Stimulated activated CD4-positive, alpha-beta T cell treated with anti-CD3 and anti-CD28 coated beads, Interleukin-2, amount 100 ng/mL, for 4 hours (primary cell): Measurements from ENCODE around the gene SMYD1.

Source experiments
- DNase-seq: peaks from one replicate; pipeline ENCODE4 v3.0.0-alpha.2; 2020; ENCODE audit warnings: low read depth

SMYD1 gene

GRCh38 chr2:88088999-88089398, 21.4 kb downstream of the SMYD1 start:
- no peak for DNase-seq

GRCh38 chr2:88090446-88091283, 23.0 kb downstream of the SMYD1 start:
- peak; percentile 72 for DNase-seq

- no peak for DNase-seq
Measured at GRCh38 chr2:88091943-88092342, 24.3 kb downstream of the SMYD1 start.

- DNase-seq = no peak
Measured at GRCh38 chr2:88092773-88093172, 25.1 kb downstream of the SMYD1 start.

DNA sequence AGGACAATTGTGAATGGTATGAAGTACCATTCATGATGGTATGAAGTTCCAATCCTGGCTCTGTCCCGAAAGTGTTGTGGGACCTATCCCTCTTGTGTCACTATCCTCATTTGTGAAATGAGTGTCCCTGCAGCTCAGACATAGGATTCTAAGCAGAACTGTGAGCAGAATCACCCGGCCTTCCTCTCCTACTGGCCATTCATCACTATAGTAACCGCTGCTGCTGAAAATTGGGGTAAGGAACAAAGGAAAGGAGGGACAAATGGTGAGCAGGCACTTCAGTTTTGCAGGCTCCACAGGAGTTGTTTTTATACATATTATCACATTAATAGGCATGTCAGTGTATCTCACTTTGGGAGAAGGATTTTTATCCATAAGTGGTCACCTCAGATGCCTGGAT, 27.4 kb downstream of the SMYD1 start:
- no peak for DNase-seq

- DNase-seq = no peak
Measured at GRCh38 chr2:88096708-88097107, 29.1 kb downstream of the SMYD1 start.

DNA sequence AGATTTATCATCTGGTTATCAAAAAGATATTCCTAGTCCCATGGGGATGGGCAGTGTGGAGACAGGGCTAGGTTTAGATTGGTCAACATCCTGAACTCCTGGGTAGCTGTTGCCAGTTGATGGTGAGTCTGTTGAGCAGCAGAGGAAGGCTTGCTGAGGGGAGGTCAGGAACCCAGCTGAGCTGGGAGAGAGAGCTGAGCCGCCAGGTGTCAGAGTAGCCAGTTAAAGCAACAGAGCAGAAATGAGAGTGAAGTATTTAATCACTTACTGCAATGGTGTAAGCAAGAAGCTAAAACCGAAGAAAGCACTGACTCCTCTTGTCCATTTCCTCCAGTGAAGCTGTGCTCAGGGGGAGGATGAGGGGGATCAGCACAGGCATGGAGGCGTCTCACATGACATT, 29.6 kb downstream of the SMYD1 start:
- no peak for DNase-seq

DNA sequence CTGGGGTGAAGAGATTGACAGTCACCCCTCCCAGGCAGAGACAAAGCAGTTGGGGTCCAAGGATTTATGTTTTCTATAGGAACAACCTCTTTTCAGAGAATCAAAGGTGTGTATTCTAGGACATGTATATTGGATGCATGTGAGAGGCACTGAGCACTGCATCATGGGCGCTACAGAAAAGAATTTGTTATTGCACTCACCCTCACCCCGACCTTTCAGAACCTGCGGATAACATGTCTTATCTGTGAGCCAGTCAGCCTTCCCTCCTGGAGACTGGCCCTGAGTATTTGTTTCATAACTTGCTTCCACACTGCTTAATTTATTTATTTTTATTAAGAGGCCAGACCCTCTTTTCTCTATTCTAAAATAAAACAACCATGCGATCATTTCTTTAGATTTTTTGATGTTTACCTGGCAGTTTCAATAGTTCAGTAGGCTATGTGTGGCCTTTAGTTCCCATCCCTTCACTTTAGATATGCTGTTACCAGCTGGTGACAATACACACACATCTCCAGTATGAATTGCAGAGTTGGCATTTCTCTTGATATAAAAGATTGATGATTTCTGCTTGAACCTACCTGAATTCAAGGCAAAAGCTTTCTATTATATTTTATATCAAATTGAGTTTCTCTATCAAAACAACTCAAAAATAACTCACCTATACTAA, 30.4 kb downstream of the SMYD1 start:
- DNase-seq = no peak

DNA sequence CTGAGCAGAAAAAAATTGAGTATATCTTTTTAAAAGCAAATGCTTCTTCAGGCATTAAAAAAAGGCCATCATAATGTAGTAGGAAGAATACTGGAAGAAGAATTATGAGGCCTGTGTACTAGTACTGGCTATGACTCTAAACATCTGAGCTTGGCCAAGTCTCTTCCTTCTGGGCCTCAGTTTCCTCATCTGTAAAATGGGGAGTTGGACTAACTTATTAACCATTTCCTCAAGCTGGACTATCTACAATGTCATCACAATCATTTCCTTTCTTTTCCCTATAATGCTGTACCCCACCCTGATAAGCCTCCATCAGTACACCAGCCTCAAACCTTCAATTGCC, 30.9 kb downstream of the SMYD1 start:
- DNase-seq = no peak

- DNase-seq = no peak
Measured at GRCh38 chr2:88099798-88100488, 32.3 kb downstream of the SMYD1 start.

GRCh38 chr2:88100489-88100858, 32.8 kb downstream of the SMYD1 start:
- DNase-seq = no peak

GRCh38 chr2:88108796-88109195, 41.2 kb downstream of the SMYD1 start:
- DNase-seq = no peak

- DNase-seq = no peak
Measured at GRCh38 chr2:88110830-88111229, 43.2 kb downstream of the SMYD1 start.

DNA sequence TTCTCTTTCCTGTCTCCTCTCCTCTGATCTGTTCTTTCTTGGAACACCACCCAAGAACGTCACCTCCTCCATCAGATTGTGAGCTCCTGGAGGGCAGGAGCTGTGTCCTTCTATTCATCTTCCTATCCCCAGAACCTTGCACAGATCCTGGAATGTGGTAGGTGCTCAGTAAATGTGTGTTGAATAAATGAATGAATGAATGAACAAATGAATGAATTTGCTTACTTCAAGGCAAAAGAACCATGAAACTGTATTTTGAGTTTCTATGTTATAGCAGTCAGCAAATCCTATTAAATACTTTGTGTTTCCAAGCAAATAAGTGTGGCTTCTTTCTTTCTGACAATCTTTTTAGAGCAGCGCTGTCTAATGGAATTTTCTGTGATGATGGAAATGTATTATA, 45.4 kb downstream of the SMYD1 start:
- DNase-seq = no peak

DNA sequence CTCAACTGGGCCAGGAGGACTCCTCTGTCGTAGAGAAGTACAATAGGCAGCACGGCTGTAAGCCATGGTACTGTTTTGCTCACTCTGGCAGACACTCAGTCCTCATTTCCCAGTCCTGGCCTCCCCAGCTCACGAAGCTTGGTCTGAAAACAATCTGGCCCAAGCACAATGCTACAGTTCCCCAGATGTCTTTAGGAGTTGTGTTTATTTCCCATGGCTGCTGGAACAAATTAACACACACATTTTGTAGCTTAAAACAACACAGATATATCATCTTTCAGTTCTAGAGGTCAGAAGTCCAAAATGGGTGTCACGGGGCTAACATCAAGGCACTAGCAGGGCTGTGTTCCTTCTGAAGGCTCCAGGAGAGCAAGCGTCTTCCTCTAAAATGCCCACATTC, 47.3 kb downstream of the SMYD1 start:
- DNase-seq = no peak

- no peak for DNase-seq
Measured at GRCh38 chr2:88115825-88116518, 48.3 kb downstream of the SMYD1 start.

- DNase-seq = no peak
Measured at GRCh38 chr2:88116669-88117432, 49.2 kb downstream of the SMYD1 start.

DNA sequence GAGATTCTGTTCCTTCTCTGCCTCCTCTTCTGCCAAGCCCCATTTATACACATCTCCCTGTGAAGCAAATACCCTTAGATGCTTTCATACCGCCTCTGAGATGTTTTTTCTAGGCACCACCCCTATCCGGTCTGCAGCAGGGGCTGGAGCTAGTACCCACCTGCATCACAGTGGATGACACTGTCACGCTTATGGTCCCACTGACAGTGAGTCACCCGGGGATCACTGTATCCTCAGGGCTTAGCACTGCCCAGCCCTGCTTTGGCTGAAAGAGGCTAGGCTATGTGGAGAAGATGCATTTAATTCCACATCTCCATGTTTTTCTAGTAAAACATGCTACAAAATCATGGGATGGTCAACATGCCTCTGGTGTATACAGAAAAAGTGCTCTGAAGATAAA, 50.3 kb downstream of the SMYD1 start:
- no peak for DNase-seq

DNA sequence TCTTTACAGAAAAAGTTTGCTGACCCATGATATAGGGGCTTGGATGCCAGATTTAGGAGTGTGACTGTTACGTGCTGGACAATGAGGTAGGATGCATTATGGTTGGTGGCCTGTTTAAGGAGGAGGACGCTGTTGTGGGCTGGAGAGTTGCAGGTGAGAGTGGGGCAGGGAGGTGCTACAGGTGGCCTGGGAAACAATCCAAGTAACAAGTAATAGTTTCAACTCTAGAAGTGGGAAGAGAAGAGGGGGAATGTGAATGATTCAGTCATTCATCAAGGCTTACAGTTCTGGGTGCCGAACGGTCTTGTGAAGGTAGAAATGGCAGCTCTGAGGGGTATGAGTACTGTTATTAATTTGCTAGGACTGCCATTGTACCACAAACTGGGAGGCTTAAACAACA, 54.1 kb downstream of the SMYD1 start:
- DNase-seq = no peak

GRCh38 chr2:88122141-88122884, 54.7 kb downstream of the SMYD1 start:
- no peak for DNase-seq
